ENCODE data around the gene EIF6.

The EIF6 gene

DNA sequence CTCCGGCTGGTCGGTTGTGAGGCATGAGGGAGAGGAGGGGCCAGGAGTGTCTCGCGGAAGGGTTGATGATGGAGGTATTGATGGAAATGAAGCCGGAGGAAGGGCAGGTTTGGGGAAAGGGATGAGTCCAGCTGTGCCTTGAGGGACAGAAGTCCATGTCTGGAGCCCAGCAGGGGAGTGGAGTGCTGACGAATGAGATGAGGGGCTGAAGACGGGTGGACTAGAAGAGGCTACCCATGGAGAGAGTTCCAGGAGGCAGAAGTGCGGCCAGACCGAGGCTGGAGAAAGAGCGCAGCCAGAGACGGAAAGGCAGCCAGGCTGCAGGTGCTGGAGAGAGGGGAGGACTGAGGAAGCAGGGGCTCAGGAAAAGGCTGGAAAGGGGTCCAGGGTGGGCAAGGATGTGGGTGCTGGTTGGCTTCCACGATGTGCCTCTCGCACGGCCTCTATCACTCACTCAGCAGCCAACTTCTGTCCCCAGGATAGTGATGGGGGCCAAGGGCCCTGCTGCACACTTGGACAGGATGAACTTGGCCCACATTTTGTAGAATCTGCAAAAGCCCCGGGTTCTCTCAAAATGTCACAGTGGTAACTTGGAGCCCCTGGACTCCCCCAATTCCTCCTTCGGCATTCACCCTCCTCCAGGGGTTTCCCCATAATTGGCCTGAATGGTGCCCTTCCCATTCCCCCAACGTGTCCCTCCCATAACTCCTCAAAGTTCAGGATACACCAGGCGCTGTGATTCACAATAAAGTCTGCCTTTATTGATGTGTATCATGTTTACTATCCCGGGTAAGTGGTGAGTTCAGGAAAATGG is 627 bp upstream of the EIF6 start (continued):
- TF ChIP-seq PRDM2 (tag by site-specific recombination; IDR thresholded peaks at IDR 0.05; ENCODE audit: borderline replicate concordance) (no peak), ZNF16 (tag by site-specific recombination; IDR thresholded peaks at IDR 0.05; ENCODE audit: low read depth) (no peak), ZNF398 (tag by site-specific recombination; IDR thresholded peaks at IDR 0.05) (no peak), ZFP37 (tag by site-specific recombination; IDR thresholded peaks at IDR 0.05) (no peak), ZFP3 (tag by site-specific recombination; IDR thresholded peaks at IDR 0.05; ENCODE audit: low read depth) (no peak), PRDM10 (tag by site-specific recombination; IDR thresholded peaks at IDR 0.05) (no peak), ZNF510 (tag by site-specific recombination; IDR thresholded peaks at IDR 0.05; ENCODE audit: insufficient replicate concordance) (no peak), PRDM4 (tag by site-specific recombination; IDR thresholded peaks at IDR 0.05) (no peak), ZBTB7A (tag by site-specific recombination; IDR thresholded peaks at IDR 0.05; ENCODE audit: low read depth) (no peak), ZNF654 (tag by site-specific recombination; IDR thresholded peaks at IDR 0.05; ENCODE audit: low read depth) (no peak), OSR2 (tag by site-specific recombination; IDR thresholded peaks at IDR 0.05) (0 out of 2 replicates have a peak, but pooled peaks have one; percentile 21), ZNF501 (tag by site-specific recombination; IDR thresholded peaks at IDR 0.05) (no peak), ZNF777 (tag by site-specific recombination; IDR thresholded peaks at IDR 0.05; ENCODE audit: borderline replicate concordance) (no peak), ZNF837 (tag by site-specific recombination; IDR thresholded peaks at IDR 0.05) (no peak), ZNF10 (tag by site-specific recombination; IDR thresholded peaks at IDR 0.05) (no peak), ZNF23 (tag by site-specific recombination; IDR thresholded peaks at IDR 0.05; ENCODE audit: borderline replicate concordance) (no peak), ZNF629 (tag by site-specific recombination; IDR thresholded peaks at IDR 0.05) (no peak)
- TF ChIP-seq, protein P1, sequence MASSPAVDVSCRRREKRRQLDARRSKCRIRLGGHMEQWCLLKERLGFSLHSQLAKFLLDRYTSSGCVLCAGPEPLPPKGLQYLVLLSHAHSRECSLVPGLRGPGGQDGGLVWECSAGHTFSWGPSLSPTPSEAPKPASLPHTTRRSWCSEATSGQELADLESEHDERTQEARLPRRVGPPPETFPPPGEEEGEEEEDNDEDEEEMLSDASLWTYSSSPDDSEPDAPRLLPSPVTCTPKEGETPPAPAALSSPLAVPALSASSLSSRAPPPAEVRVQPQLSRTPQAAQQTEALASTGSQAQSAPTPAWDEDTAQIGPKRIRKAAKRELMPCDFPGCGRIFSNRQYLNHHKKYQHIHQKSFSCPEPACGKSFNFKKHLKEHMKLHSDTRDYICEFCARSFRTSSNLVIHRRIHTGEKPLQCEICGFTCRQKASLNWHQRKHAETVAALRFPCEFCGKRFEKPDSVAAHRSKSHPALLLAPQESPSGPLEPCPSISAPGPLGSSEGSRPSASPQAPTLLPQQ (tag by site-specific recombination; IDR thresholded peaks at IDR 0.05): no peak; the same call in 1 of the 2 replicates
- TF ChIP-seq, protein P2, sequence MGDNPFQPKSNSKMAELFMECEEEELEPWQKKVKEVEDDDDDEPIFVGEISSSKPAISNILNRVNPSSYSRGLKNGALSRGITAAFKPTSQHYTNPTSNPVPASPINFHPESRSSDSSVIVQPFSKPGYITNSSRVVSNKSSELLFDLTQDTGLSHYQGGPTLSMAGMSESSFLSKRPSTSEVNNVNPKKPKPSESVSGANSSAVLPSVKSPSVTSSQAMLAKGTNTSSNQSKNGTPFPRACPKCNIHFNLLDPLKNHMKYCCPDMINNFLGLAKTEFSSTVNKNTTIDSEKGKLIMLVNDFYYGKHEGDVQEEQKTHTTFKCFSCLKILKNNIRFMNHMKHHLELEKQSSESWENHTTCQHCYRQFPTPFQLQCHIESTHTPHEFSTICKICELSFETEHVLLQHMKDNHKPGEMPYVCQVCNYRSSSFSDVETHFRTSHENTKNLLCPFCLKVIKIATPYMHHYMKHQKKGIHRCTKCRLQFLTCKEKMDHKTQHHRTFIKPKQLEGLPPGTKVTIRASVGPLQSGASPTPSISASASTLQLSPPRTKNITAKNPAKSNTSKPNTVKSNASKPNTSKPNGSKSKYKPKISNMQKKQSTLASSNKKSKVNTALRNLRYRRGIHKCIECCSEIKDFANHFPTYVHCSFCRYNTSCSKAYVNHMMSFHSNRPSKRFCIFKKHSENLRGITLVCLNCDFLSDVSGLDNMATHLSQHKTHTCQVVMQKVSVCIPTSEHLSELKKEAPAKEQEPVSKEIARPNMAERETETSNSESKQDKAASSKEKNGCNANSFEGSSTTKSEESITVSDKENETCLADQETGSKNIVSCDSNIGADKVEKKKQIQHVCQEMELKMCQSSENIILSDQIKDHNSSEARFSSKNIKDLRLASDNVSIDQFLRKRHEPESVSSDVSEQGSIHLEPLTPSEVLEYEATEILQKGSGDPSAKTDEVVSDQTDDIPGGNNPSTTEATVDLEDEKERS (tag by site-specific recombination; IDR thresholded peaks at IDR 0.05): peak; percentile 46; the same call in 1 of the 2 replicates

All from HEK293 (cell line).